Neural cell (in vitro differentiated cells): ENCODE measurements around the gene RUVBL1. TPM values are rescaled to one million over a fixed set of nuclear protein-coding genes. Genes with fewer than 3 reads are reported as not detected.

Experiments used
- H2AFZ ChIP-seq: fragments of 200-600, 300-800 bp; sonication (generic), shearing (Covaris generic); 2 replicates; pipeline ENCODE4 v1.6.0; 2014; ENCODE audit warnings: low read depth, mild to moderate bottlenecking, antibody characterized with exemption, low read length, moderate library complexity
- H3F3A ChIP-seq: fragments of 200-600 bp; shearing (Covaris generic); 2 replicates; pipeline ENCODE4 v1.6.1; 2016; ENCODE audit warnings: mild to moderate bottlenecking, moderate library complexity, mixed read lengths, antibody characterized with exemption, low read length; ENCODE audit not compliant: insufficient read depth, poor library complexity, severe bottlenecking
- H3K27ac ChIP-seq: fragments of 200-600, 300-800 bp; sonication (generic), shearing (Covaris generic); 2 replicates; pipeline ENCODE4 v1.5.1; 2014; ENCODE audit warnings: mild to moderate bottlenecking, low read length, moderate library complexity
- H3K27me3 ChIP-seq: fragments of 300-800, 200-600 bp; sonication (generic), shearing (Covaris generic); 2 replicates; pipeline ENCODE4 v1.6.0; 2014; ENCODE audit warnings: mild to moderate bottlenecking, low read depth, low read length, moderate library complexity; ENCODE audit not compliant: insufficient read depth
- H3K36me3 ChIP-seq: fragments of 300-800, 200-600 bp; sonication (generic), shearing (Covaris generic); 2 replicates; pipeline ENCODE4 v1.5.1; 2014; ENCODE audit warnings: mild to moderate bottlenecking, antibody characterized with exemption, low read length, moderate library complexity; ENCODE audit not compliant: insufficient read depth
- H3K4me2 ChIP-seq: fragments of 300-800, 200-600 bp; sonication (generic), shearing (Covaris generic); 2 replicates; pipeline ENCODE4 v1.6.0; 2014; ENCODE audit warnings: mild to moderate bottlenecking, low read length
- H3K4me3 ChIP-seq: fragments of 300-800, 200-600 bp; sonication (generic), shearing (Covaris generic); 2 replicates; pipeline ENCODE4 v1.5.1; 2014; ENCODE audit warnings: mild to moderate bottlenecking, low read length, moderate library complexity
- H3K79me2 ChIP-seq: fragments of 200-600 bp; shearing (Covaris generic); replicated peaks from 2 replicates; pipeline ENCODE4 v1.6.0; 2014; ENCODE audit warnings: mild to moderate bottlenecking, low read length, moderate library complexity; ENCODE audit not compliant: insufficient read depth
- H3K9ac ChIP-seq: fragments of 300-800, 200-600 bp; sonication (generic), shearing (Covaris generic); 2 replicates; pipeline ENCODE4 v1.6.1; 2016; ENCODE audit warnings: mild to moderate bottlenecking, low read length, mixed read lengths
- H3K9me2 ChIP-seq: fragments of 200-600 bp; shearing (Covaris generic); 2 replicates; pipeline ENCODE4 v1.6.1; 2016; ENCODE audit warnings: mild to moderate bottlenecking, low read length, mixed read lengths; ENCODE audit not compliant: insufficient read depth
- H3K9me3 ChIP-seq: fragments of 200-600, 300-800 bp; sonication (generic), shearing (Covaris generic); 2 replicates; pipeline ENCODE4 v1.6.1; 2016; ENCODE audit warnings: mild to moderate bottlenecking, mixed run types, low read length, moderate library complexity, mixed read lengths
- H4K20me1 ChIP-seq: fragments of 200-600 bp; shearing (Covaris generic); 2 replicates; pipeline ENCODE4 v1.6.1; 2016; ENCODE audit warnings: mild to moderate bottlenecking, mixed run types; ENCODE audit not compliant: insufficient read depth
- EP300 ChIP-seq: fragments of 450-650 bp; conservative IDR thresholded peaks from 2 replicates; pipeline ENCODE4 v1.6.1; 2014; ENCODE audit warnings: antibody characterized with exemption, mild to moderate bottlenecking, moderate library complexity; ENCODE audit not compliant: poor library complexity, severe bottlenecking
- EZH2 ChIP-seq: fragments of 200-600, 300-800 bp; shearing (Covaris generic), sonication (generic); IDR thresholded peaks from 2 replicates; pipeline ENCODE4 v1.6.1; 2014; ENCODE audit warnings: antibody characterized with exemption, low read length, borderline replicate concordance, mild to moderate bottlenecking; ENCODE audit not compliant: insufficient read depth, poor library complexity, severe bottlenecking
- MXI1 ChIP-seq: fragments of 450-650 bp; conservative IDR thresholded peaks from 2 replicates; pipeline ENCODE4 v1.6.1; 2014; ENCODE audit warnings: antibody characterized with exemption, mild to moderate bottlenecking; ENCODE audit not compliant: poor library complexity, severe bottlenecking
- POLR2AphosphoS5 ChIP-seq: IDR thresholded peaks from 2 replicates; pipeline ENCODE4 v1.6.1; 2012
- RAD21 ChIP-seq: fragments of 450-650 bp; conservative IDR thresholded peaks from 2 replicates; pipeline ENCODE4 v1.6.1; 2014; ENCODE audit warnings: antibody characterized with exemption, mild to moderate bottlenecking, moderate library complexity
- SMC3 ChIP-seq: fragments of 450-650 bp; conservative IDR thresholded peaks from 2 replicates; pipeline ENCODE4 v1.6.1; 2014; ENCODE audit warnings: antibody characterized with exemption, mild to moderate bottlenecking, moderate library complexity; ENCODE audit not compliant: poor library complexity
- TAF1 ChIP-seq: IDR thresholded peaks from 2 replicates; pipeline ENCODE4 v1.6.1; 2012; ENCODE audit warnings: low read depth
- polyA plus RNA-seq: library from polyadenylated mRNA; depleted of rRNA; stranded (reverse); fragments of >200 nt; gene quantifications from 2 replicates; pipeline ENCODE4 v1.2.3, GENCODE V29; 2014
- TF ChIP-seq, protein P1 (sequence below): IDR thresholded peaks from 2 replicates; pipeline ENCODE4 v1.6.1; 2012; ENCODE audit warnings: borderline replicate concordance
- TF ChIP-seq, protein P2 (sequence below): fragments of 450-650 bp; IDR thresholded peaks from 2 replicates; pipeline ENCODE4 v1.5.1; 2014; ENCODE audit warnings: antibody characterized with exemption, mild to moderate bottlenecking, moderate library complexity; ENCODE audit not compliant: poor library complexity, severe bottlenecking

Gene RUVBL1
- polyA plus RNA-seq, 1 donor from 2014 or later: 83.3 TPM

DNA sequence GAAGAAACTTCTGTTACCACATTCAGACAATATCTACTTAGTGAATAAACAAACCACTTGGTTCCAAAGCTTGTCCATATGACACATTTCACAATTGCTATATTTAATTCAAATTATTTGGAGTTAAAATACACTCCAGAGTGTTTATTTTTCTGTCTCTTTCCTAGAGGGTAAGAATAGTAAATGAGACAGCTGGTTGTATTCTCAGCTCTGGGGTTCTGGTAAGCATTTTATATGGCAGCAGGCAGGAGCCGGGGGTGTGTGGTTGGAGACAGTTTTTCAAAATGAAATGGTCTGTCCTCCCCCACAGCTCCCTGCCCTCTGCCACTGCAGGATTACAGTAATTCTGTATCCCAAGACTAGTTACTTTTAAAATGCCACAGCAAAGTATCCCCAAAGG lies 82.3 kb downstream of the RUVBL1 start:
- H3K9ac ChIP-seq: no peak overlapping the region
- H3K36me3 ChIP-seq: no peaks in the 10 kb centered on the region
- H3K9me2 ChIP-seq: no peaks in the 10 kb centered on the region
- H3K4me3 ChIP-seq: no peak overlapping the region
- no peaks in the 10 kb centered on the region for H3K9me3 ChIP-seq
- TF ChIP-seq MXI1 (no peak), RAD21 (no peak), EP300 (no peak), SMC3 (no peak), EZH2 (no peak), POLR2AphosphoS5 (no peak), TAF1 (no peak)
- TF ChIP-seq, protein P1, sequence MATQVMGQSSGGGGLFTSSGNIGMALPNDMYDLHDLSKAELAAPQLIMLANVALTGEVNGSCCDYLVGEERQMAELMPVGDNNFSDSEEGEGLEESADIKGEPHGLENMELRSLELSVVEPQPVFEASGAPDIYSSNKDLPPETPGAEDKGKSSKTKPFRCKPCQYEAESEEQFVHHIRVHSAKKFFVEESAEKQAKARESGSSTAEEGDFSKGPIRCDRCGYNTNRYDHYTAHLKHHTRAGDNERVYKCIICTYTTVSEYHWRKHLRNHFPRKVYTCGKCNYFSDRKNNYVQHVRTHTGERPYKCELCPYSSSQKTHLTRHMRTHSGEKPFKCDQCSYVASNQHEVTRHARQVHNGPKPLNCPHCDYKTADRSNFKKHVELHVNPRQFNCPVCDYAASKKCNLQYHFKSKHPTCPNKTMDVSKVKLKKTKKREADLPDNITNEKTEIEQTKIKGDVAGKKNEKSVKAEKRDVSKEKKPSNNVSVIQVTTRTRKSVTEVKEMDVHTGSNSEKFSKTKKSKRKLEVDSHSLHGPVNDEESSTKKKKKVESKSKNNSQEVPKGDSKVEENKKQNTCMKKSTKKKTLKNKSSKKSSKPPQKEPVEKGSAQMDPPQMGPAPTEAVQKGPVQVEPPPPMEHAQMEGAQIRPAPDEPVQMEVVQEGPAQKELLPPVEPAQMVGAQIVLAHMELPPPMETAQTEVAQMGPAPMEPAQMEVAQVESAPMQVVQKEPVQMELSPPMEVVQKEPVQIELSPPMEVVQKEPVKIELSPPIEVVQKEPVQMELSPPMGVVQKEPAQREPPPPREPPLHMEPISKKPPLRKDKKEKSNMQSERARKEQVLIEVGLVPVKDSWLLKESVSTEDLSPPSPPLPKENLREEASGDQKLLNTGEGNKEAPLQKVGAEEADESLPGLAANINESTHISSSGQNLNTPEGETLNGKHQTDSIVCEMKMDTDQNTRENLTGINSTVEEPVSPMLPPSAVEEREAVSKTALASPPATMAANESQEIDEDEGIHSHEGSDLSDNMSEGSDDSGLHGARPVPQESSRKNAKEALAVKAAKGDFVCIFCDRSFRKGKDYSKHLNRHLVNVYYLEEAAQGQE: no peak
- TF ChIP-seq, protein P2, sequence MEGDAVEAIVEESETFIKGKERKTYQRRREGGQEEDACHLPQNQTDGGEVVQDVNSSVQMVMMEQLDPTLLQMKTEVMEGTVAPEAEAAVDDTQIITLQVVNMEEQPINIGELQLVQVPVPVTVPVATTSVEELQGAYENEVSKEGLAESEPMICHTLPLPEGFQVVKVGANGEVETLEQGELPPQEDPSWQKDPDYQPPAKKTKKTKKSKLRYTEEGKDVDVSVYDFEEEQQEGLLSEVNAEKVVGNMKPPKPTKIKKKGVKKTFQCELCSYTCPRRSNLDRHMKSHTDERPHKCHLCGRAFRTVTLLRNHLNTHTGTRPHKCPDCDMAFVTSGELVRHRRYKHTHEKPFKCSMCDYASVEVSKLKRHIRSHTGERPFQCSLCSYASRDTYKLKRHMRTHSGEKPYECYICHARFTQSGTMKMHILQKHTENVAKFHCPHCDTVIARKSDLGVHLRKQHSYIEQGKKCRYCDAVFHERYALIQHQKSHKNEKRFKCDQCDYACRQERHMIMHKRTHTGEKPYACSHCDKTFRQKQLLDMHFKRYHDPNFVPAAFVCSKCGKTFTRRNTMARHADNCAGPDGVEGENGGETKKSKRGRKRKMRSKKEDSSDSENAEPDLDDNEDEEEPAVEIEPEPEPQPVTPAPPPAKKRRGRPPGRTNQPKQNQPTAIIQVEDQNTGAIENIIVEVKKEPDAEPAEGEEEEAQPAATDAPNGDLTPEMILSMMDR: no peak
- no peaks in the 10 kb centered on the region for H3K79me2 ChIP-seq
- H2AFZ ChIP-seq: no peak overlapping the region
- no peak overlapping the region for H3K4me2 ChIP-seq
- no peaks in the 10 kb centered on the region for H3F3A ChIP-seq
- no peaks in the 10 kb centered on the region for H4K20me1 ChIP-seq
- no peaks in the 10 kb centered on the region for H3K27me3 ChIP-seq
- no peak overlapping the region for H3K27ac ChIP-seq

DNA sequence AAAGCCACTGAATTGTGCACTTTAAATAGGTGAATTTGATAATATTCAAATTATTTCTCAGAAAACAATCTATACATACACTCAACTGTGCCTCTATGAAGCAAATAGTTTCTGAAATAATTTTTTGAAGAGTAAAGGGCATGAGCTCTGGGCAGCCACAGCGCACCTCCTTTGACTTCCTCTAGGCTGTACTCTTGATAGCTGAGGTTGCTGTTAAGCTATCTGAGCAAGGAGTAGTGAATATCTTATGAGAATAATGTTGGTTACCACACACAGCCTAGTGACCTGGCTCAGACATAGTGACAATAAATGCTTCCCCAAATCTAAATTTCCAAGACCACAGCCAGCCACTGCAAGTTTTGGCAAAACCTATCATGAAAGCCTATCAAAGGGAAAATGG lies 83.0 kb downstream of the RUVBL1 start:
- no peaks in the 10 kb centered on the region for H3K9me2 ChIP-seq
- H3K9ac ChIP-seq: no peak overlapping the region
- no peak overlapping the region for H2AFZ ChIP-seq
- no peaks in the 10 kb centered on the region for H4K20me1 ChIP-seq
- H3K27ac ChIP-seq: no peak overlapping the region
- no peaks in the 10 kb centered on the region for H3K36me3 ChIP-seq
- H3F3A ChIP-seq: no peaks in the 10 kb centered on the region
- TF ChIP-seq EZH2 (no peak), MXI1 (no peak), EP300 (no peak), RAD21 (no peak), SMC3 (no peak), TAF1 (no peak), POLR2AphosphoS5 (no peak)
- TF ChIP-seq, protein P1: no peak
- TF ChIP-seq, protein P2: no peak
- no peaks in the 10 kb centered on the region for H3K79me2 ChIP-seq
- H3K9me3 ChIP-seq: no peaks in the 10 kb centered on the region
- no peak overlapping the region for H3K4me2 ChIP-seq
- H3K4me3 ChIP-seq: no peak overlapping the region
- no peaks in the 10 kb centered on the region for H3K27me3 ChIP-seq
